Measurements from ENCODE around the gene PHKB.

DNA sequence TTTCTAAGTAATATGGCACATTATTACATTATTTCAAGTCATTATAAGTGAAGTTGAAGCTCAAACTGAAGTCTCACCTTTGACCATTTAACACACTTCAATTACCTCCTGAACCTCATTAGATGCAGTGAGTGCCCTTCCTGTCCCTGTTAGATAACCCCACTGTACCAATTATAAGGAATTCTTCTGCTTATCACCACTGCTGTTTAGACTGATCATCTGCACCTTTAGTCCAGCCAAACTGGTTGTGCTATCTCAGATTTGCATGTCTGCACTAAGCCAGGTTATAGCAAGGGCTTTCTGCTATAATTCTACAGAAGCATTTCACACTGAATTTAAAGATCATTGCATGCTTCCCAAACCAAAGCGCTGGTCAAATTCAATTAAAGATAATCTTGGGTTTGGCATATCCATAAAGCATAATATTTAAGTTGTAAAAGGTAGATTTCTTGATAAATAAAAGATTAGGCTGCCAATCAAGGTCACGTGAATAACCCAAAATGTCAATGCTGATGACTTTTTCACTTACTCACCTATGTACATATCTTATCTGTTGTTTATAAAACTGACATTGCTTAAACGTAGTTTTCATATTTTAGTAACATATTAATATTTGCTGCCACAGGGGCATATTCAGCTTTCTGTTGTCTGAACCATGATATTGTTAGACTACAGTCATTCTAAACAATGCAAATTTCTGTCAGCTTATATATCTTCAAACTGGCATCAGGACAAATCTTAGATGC lies 12.1 kb upstream of the PHKB start:
- TF ChIP-seq, protein P1, sequence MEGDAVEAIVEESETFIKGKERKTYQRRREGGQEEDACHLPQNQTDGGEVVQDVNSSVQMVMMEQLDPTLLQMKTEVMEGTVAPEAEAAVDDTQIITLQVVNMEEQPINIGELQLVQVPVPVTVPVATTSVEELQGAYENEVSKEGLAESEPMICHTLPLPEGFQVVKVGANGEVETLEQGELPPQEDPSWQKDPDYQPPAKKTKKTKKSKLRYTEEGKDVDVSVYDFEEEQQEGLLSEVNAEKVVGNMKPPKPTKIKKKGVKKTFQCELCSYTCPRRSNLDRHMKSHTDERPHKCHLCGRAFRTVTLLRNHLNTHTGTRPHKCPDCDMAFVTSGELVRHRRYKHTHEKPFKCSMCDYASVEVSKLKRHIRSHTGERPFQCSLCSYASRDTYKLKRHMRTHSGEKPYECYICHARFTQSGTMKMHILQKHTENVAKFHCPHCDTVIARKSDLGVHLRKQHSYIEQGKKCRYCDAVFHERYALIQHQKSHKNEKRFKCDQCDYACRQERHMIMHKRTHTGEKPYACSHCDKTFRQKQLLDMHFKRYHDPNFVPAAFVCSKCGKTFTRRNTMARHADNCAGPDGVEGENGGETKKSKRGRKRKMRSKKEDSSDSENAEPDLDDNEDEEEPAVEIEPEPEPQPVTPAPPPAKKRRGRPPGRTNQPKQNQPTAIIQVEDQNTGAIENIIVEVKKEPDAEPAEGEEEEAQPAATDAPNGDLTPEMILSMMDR (IDR thresholded peaks at IDR 0.05) = no peak
- TF ChIP-seq POLR2A (IDR thresholded peaks at IDR 0.05) (no peak), EP300 (IDR thresholded peaks at IDR 0.05; ENCODE audit: low read depth) (no peak)
